HEK293 (cell line): ENCODE measurements around the gene SOX6.

Experiments
- MEIS1 ChIP-seq: sonication (generic); formaldehyde crosslinking; IDR thresholded peaks from 2 replicates; pipeline ENCODE4 v1.8.1; 2022; ENCODE audit warnings: missing genetic modification reagents, mild to moderate bottlenecking, borderline replicate concordance
- OSR2 ChIP-seq: fragments of 450-650 bp; formaldehyde crosslinking; IDR thresholded peaks from 2 replicates; pipeline ENCODE4 v1.5.1; 2016; ENCODE audit warnings: missing biosample characterization, missing genetic modification characterization
- SP2 ChIP-seq: fragments of 450-650 bp; formaldehyde crosslinking; IDR thresholded peaks from 2 replicates; pipeline ENCODE4 v1.5.1; 2016; ENCODE audit warnings: missing biosample characterization, missing genetic modification characterization
- YY1 ChIP-seq: fragments of 450-650 bp; formaldehyde crosslinking; IDR thresholded peaks from 2 replicates; pipeline ENCODE4 v1.5.1; 2018; ENCODE audit warnings: missing biosample characterization, missing genetic modification characterization
- ZNF133 ChIP-seq: fragments of 450-650 bp; formaldehyde crosslinking; IDR thresholded peaks from 2 replicates; pipeline ENCODE4 v1.5.1; 2016; ENCODE audit warnings: missing biosample characterization, missing genetic modification characterization
- ZNF76 ChIP-seq: fragments of 450-650 bp; formaldehyde crosslinking; IDR thresholded peaks from 2 replicates; pipeline ENCODE4; 2016; ENCODE audit warnings: low read depth, missing biosample characterization, missing genetic modification characterization, borderline replicate concordance
- TF ChIP-seq, protein P1 (sequence below): fragments of 450-650 bp; formaldehyde crosslinking; IDR thresholded peaks from 2 replicates; pipeline ENCODE4 v1.5.1; 2016; ENCODE audit warnings: missing biosample characterization, missing genetic modification characterization
- TF ChIP-seq, protein P2 (sequence below): fragments of 450-650 bp; formaldehyde crosslinking; IDR thresholded peaks from 2 replicates; pipeline ENCODE4 v1.5.1; 2016; ENCODE audit warnings: missing biosample characterization, missing genetic modification characterization
- TF ChIP-seq, protein P3 (sequence below): fragments of 450-650 bp; formaldehyde crosslinking; optimal IDR thresholded peaks from 2 replicates; pipeline ENCODE3; 2016; ENCODE audit warnings: missing biosample characterization, mild to moderate bottlenecking, missing genetic modification characterization
- TF ChIP-seq, protein P4 (sequence below): fragments of 450-650 bp; formaldehyde crosslinking; IDR thresholded peaks from 2 replicates; pipeline ENCODE4 v1.5.1; 2017; ENCODE audit warnings: missing biosample characterization, missing genetic modification characterization

DNA sequence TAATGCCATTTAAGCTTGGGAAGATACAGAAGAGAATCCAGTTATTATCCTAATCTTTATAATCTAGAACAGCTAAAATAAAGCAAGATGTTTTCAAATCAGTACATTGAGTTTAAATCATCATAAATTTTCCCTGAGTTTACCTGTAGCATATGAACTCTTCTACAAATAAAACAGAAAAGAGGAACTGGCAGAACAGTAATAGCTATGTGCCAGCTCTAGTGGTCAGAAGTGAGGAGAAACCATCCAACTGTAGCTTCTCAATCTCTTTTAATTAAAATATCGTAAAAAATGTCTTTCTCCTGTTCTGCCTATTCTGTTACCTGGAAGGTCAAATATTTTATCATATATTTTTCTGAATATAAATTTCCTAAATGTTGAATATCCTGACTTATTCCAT lies 266.9 kb downstream of the SOX6 start:
- TF ChIP-seq, protein P1, sequence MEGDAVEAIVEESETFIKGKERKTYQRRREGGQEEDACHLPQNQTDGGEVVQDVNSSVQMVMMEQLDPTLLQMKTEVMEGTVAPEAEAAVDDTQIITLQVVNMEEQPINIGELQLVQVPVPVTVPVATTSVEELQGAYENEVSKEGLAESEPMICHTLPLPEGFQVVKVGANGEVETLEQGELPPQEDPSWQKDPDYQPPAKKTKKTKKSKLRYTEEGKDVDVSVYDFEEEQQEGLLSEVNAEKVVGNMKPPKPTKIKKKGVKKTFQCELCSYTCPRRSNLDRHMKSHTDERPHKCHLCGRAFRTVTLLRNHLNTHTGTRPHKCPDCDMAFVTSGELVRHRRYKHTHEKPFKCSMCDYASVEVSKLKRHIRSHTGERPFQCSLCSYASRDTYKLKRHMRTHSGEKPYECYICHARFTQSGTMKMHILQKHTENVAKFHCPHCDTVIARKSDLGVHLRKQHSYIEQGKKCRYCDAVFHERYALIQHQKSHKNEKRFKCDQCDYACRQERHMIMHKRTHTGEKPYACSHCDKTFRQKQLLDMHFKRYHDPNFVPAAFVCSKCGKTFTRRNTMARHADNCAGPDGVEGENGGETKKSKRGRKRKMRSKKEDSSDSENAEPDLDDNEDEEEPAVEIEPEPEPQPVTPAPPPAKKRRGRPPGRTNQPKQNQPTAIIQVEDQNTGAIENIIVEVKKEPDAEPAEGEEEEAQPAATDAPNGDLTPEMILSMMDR, result no peak
- no peak for TF ChIP-seq YY1 (tag by site-specific recombination)
- no peak for TF ChIP-seq ZNF76 (tag by site-specific recombination)
- TF ChIP-seq, protein P2, sequence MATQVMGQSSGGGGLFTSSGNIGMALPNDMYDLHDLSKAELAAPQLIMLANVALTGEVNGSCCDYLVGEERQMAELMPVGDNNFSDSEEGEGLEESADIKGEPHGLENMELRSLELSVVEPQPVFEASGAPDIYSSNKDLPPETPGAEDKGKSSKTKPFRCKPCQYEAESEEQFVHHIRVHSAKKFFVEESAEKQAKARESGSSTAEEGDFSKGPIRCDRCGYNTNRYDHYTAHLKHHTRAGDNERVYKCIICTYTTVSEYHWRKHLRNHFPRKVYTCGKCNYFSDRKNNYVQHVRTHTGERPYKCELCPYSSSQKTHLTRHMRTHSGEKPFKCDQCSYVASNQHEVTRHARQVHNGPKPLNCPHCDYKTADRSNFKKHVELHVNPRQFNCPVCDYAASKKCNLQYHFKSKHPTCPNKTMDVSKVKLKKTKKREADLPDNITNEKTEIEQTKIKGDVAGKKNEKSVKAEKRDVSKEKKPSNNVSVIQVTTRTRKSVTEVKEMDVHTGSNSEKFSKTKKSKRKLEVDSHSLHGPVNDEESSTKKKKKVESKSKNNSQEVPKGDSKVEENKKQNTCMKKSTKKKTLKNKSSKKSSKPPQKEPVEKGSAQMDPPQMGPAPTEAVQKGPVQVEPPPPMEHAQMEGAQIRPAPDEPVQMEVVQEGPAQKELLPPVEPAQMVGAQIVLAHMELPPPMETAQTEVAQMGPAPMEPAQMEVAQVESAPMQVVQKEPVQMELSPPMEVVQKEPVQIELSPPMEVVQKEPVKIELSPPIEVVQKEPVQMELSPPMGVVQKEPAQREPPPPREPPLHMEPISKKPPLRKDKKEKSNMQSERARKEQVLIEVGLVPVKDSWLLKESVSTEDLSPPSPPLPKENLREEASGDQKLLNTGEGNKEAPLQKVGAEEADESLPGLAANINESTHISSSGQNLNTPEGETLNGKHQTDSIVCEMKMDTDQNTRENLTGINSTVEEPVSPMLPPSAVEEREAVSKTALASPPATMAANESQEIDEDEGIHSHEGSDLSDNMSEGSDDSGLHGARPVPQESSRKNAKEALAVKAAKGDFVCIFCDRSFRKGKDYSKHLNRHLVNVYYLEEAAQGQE (tag by site-specific recombination), result no peak
- TF ChIP-seq, protein P3, sequence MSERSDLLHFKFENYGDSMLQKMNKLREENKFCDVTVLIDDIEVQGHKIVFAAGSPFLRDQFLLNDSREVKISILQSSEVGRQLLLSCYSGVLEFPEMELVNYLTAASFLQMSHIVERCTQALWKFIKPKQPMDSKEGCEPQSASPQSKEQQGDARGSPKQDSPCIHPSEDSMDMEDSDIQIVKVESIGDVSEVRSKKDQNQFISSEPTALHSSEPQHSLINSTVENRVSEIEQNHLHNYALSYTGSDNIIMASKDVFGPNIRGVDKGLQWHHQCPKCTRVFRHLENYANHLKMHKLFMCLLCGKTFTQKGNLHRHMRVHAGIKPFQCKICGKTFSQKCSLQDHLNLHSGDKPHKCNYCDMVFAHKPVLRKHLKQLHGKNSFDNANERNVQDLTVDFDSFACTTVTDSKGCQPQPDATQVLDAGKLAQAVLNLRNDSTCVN, result no peak
- TF ChIP-seq, protein P4, sequence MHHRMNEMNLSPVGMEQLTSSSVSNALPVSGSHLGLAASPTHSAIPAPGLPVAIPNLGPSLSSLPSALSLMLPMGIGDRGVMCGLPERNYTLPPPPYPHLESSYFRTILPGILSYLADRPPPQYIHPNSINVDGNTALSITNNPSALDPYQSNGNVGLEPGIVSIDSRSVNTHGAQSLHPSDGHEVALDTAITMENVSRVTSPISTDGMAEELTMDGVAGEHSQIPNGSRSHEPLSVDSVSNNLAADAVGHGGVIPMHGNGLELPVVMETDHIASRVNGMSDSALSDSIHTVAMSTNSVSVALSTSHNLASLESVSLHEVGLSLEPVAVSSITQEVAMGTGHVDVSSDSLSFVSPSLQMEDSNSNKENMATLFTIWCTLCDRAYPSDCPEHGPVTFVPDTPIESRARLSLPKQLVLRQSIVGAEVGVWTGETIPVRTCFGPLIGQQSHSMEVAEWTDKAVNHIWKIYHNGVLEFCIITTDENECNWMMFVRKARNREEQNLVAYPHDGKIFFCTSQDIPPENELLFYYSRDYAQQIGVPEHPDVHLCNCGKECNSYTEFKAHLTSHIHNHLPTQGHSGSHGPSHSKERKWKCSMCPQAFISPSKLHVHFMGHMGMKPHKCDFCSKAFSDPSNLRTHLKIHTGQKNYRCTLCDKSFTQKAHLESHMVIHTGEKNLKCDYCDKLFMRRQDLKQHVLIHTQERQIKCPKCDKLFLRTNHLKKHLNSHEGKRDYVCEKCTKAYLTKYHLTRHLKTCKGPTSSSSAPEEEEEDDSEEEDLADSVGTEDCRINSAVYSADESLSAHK, result no peak
- no peak for TF ChIP-seq OSR2
- no peak for TF ChIP-seq MEIS1
- no peak for TF ChIP-seq ZNF133
- no peak for TF ChIP-seq SP2 (tag by site-specific recombination)
